Esophagus (tissue), 2 donors: ENCODE data around the gene LSM12. TPM values are rescaled to one million over a fixed set of nuclear protein-coding genes. Genes with fewer than 3 reads are reported as not detected.
A peak's percentile ranks its signal among the peaks of the same experiment; 100 is the strongest.
"Not testable (repeated sequence)": the region's sequence is repeated elsewhere in the genome, so short reads cannot be mapped to it uniquely, and the experiment has no call there.

Experiments
- H3K27ac ChIP-seq, 2 donors: one replicate each; pipeline ENCODE4 v1.5.1; 2013; ENCODE audit warnings: low read depth in 2 of 2, mild to moderate bottlenecking in 2 of 2, inconsistent platforms in 1 of 2, low read length in 1 of 2, moderate library complexity in 1 of 2
- H3K27me3 ChIP-seq, 2 donors: one replicate each; pipeline ENCODE4 v1.6.1; 2013; ENCODE audit warnings: low read length in 2 of 2, control low read depth in 1 of 2, mild to moderate bottlenecking in 1 of 2; ENCODE audit not compliant: insufficient read depth in 2 of 2, control insufficient read depth in 1 of 2
- H3K36me3 ChIP-seq, 2 donors: one replicate each; pipeline ENCODE4 v1.6.1; 2013; ENCODE audit warnings: low read length in 1 of 2; ENCODE audit not compliant: control insufficient read depth in 2 of 2, insufficient read depth in 2 of 2
- H3K4me1 ChIP-seq, 2 donors: one replicate each; pipeline ENCODE4 v1.6.1; 2013; ENCODE audit warnings: low read length in 1 of 2; ENCODE audit not compliant: control insufficient read depth in 2 of 2, insufficient read depth in 2 of 2
- H3K4me3 ChIP-seq, 2 donors: one replicate each; pipeline ENCODE4 v1.5.1; 2013; ENCODE audit warnings: low read length in 2 of 2, mild to moderate bottlenecking in 2 of 2, low read depth in 1 of 2, moderate library complexity in 1 of 2
- H3K9me3 ChIP-seq, 2 donors: one replicate each; pipeline ENCODE4 v1.6.1; 2013; ENCODE audit warnings: mild to moderate bottlenecking in 2 of 2, low read depth in 1 of 2, low read length in 1 of 2, moderate library complexity in 1 of 2; ENCODE audit not compliant: control insufficient read depth in 2 of 2, insufficient read depth in 1 of 2
- WGBS, 2 donors: extraction: QIAGEN DNeasy Blood & Tissue Kit; methylation state at CpG; one replicate each; pipeline ENCODE4 v1.1.7; 2013; 5-methylcytosine and 5-hydroxymethylcytosine counted together
- polyA plus RNA-seq, 2 donors: library from polyadenylated mRNA; stranded (reverse); fragments of 200-250 nt; gene quantifications; one replicate each; pipeline ENCODE4 v1.2.3, GENCODE V29; 2013
- donor health status: healthy with polysubstance abuse.
- donor health status: Bipolar disorder and iron deficiency.

LSM12 gene
- polyA plus RNA-seq, 2 donors = 25.4 to 46.9 TPM

DNA sequence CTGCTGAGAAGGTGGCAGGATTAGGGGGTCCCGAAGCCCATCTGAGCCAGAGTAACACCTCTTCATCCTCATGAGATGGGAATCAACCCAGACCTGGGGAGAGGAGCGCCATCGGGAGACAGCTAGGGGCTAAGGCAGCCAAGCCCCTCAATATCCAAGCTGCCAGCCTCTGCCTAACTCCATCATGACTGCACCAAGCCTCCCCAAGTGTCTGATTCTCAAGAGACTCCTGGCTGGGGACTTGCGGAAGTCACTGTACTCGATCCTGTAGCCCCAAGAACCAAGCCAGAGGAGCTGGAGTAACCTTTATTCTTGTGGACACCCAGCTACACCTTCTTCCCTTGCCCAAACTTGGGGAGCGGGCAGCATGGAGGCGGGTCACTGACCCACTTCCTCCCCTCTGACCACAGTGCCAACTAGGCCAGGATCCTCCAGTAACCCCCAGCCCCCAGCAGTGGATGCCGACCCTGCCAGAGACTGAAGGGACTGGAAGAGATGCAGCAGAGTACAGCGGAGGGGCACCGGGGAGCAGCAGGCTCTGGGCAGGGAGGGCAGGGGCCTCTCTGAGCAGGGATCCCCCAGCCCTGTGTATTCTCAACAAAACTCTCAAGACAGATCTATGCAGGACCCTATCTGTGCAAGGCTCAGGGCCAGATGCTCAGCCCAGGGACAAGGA is 43.7 kb upstream of the LSM12 start:
- Histone ChIP-seq H3K27me3 (no peaks in the 10 kb centered on the region), H3K4me1 (peaks cover 32 to 62% of the 10 kb centered on the region in 2 donors), H3K27ac (peak overlapping the region; percentile 69 to 91), H3K4me3 (peak overlapping the region; percentile 43 to 59), H3K36me3 (peaks cover 4 to 8% of the 10 kb centered on the region in 2 donors), H3K9me3 (no peaks in the 10 kb centered on the region)
- WGBS, 2 donors = 50 to 64% methylated on average over 10 of the region's 10 CpGs

DNA sequence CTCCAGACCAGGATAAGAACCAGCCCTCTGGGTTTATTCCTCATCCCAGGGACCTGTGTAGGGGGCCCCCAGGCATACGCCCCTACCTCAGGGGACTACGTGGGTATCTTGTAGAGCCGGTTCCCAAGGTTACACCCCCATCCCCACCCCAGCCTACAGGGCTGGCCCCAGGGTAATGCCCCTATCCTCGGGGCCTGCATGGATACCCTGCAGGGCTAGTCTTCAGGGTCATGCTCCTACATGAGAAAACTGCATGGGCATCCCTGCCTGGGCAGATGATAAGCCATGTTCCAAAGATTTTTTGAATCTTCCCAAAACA is 42.8 kb upstream of the LSM12 start:
- Histone ChIP-seq H3K27me3 (no peaks in the 10 kb centered on the region), H3K4me3 (peak overlapping the region; percentile 43 to 59), H3K4me1 (peaks cover 28 to 61% of the 10 kb centered on the region in 2 donors), H3K9me3 (no peaks in the 10 kb centered on the region), H3K27ac (peak overlapping the region; percentile 80 to 91), H3K36me3 (peaks cover 5% of the 10 kb centered on the region in 2 donors)
- WGBS, 2 donors = 36 to 47% methylated on average over 4 of the region's 4 CpGs

DNA sequence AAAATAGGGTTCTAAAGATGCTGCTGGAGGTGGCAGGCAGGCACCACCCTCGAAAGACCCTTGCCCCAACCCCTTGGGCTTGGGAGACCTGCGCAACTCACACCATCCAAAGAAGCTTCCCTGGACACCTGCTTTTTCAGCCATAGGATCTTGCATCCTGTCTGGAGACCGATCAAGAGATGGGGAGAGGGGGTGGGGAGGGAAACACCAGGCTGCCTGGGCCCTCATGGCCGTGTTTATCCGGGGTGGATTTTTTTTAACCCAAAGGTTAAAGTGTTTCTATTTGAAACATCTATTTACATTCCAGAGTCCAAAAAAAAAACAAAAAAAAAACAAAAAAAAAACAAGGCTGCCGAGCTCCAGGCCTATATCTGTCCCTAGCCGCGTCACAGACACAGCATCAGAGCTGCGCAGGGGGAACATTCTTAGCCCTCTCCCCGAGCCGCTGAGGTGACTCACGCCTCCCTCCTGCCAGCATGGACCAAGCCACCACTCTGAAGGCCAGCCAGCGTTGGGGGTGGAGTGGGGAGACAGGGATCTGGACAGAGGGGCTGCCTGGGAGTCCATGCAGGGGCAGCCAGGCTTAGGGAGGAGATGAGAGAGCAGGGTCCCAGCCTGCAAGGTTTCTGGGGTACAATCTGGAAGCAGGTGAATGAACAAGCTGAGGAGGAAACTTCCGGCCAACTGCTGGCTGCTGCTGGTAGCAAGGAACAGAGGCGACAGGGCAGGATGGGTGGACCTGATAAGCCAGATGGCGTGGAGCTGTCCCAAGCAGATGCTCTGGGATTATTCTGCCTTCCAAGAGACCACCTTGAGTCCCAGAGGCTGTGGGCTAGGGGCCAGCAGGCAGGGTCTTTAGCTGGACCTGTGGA is 42.2 kb upstream of the LSM12 start:
- Histone ChIP-seq H3K9me3 (no peaks in the 10 kb centered on the region), H3K36me3 (peaks cover 3% of the 10 kb centered on the region in 2 donors), H3K4me1 (peaks cover 23 to 55% of the 10 kb centered on the region in 2 donors), H3K27me3 (no peaks in the 10 kb centered on the region), H3K27ac (peak overlapping the region; percentile 80 to 91), H3K4me3 (peak overlapping the region; percentile 15 to 43)
- 38 to 50% methylated on average over 16 of the region's 16 CpGs for WGBS, 2 donors

DNA sequence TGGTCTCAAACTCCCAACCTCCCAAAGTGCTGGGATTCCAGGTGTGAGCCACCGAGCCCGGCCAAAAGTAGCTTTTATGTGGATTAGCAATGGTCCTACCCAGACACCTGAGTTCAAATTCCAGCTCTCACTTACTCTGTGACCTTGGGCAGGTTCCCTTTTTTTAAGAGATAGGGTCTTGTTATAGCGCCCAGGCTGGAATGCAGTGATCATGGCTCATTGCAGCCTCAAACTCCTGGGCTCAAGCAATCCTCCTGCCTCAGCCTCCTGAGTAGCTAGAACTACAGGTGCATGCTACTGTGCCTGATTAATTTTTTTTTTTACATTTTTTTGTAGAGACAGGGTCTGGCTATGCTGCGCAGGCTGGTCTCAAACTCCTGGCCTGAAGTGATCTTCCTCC is 40.3 kb upstream of the LSM12 start:
- no peaks in the 10 kb centered on the region for H3K27me3 ChIP-seq
- H3K4me3 ChIP-seq = no peak overlapping the region
- WGBS, 2 donors = 92 to 94% methylated on average over 4 of the region's 4 CpGs
- H3K9me3 ChIP-seq = no peaks in the 10 kb centered on the region
- peak overlapping the region in 1 of 2 donors; percentile 46 for H3K27ac ChIP-seq
- H3K4me1 ChIP-seq = peaks cover 19 to 47% of the 10 kb centered on the region in 2 donors
- peaks cover 3% of the 10 kb centered on the region in 2 donors for H3K36me3 ChIP-seq

DNA sequence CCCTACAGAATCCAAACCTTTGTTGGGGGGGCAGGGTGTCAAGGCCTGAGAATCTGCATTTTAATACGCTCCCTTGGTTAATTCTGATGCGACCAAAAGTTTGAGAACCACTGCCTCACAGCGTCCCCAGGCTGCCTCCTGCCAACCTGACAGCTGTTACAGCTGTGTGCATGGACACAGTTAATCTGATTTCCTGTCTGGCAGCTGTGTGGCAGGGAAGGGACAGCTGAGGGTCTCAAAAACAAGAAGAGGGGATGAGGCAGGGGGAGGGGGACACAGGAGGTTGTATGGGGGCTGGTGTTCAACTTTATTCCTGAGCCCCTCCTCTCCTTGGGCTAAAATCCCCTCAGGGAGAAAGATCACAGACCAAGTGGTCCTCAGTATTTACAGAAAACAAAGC is 39.5 kb upstream of the LSM12 start:
- H3K9me3 ChIP-seq = no peaks in the 10 kb centered on the region
- no peak overlapping the region for H3K4me3 ChIP-seq
- H3K36me3 ChIP-seq = peaks cover 3% of the 10 kb centered on the region in 2 donors
- H3K27me3 ChIP-seq = no peaks in the 10 kb centered on the region
- H3K4me1 ChIP-seq = peaks cover 16 to 39% of the 10 kb centered on the region in 2 donors
- 40 to 49% methylated on average over 3 of the region's 3 CpGs for WGBS, 2 donors
- H3K27ac ChIP-seq = no peak overlapping the region

DNA sequence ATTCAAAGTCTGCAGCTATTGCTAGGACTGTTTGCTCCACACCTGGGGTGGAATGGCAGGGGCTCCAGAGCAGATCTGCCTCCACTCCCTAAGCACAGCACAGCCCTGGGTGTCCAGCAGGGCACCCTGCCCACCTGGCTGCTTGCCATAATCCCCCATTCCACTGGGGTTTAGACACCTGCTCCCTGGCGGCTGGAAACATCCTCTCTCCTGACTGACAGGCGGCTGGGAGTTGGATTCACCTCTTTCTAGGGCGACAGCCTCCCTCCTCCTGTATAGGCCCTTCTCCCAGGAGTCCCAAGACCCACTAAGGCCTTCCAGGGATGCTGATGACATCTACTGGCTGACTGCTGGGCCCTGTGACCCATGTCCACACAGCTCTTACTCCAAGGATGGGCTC is 39.0 kb upstream of the LSM12 start:
- H3K36me3 ChIP-seq = peaks cover 3% of the 10 kb centered on the region in 2 donors
- no peak overlapping the region for H3K27ac ChIP-seq
- 77 to 84% methylated on average over 3 of the region's 3 CpGs for WGBS, 2 donors
- no peaks in the 10 kb centered on the region for H3K27me3 ChIP-seq
- H3K4me3 ChIP-seq = no peak overlapping the region
- H3K9me3 ChIP-seq = no peaks in the 10 kb centered on the region
- peaks cover 15 to 35% of the 10 kb centered on the region in 2 donors for H3K4me1 ChIP-seq

DNA sequence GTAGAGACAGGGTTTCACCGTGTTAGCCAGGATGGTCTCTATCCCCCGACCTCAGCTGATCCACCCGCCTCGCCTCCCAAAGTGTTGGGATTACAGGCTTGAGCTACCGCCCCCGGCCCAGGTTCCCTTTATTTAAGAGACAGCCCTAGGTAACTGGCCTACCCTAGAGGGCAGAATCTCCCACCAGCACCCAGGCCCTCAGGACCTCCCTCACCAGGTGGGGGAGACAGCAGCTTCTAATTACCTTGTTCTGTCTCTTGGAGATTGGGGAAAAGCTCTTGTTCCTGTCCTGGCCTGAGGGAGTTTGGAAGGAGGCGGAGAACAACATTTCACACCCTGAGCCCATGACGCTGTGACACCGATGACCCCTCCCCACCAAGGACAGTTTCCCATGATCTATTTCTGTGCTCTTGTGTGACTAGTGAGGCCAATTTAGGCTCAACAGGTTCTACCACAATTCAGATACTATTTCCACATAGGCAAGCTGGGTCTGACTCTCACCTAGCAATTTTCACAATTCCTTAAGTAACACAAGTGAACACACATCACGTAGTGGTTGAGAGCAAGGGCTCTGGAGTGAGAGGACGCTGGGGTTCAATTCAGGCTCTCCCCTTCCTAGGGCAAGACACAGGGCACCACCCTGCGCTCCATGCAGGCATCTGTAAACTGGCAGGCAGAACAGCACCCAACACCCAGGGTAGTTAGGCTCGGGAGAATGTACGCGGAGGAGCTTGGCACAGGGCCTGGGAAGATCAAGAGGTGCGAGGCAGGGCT is 36.6 kb upstream of the LSM12 start:
- peak overlapping the region; percentile 89 to 93 for H3K27ac ChIP-seq
- WGBS, 2 donors = 65 to 68% methylated on average over 16 of the region's 16 CpGs
- no peaks in the 10 kb centered on the region for H3K27me3 ChIP-seq
- H3K9me3 ChIP-seq = no peaks in the 10 kb centered on the region
- peaks cover 6 to 20% of the 10 kb centered on the region in 2 donors for H3K4me1 ChIP-seq
- peaks cover 3 to 6% of the 10 kb centered on the region in 2 donors for H3K36me3 ChIP-seq
- H3K4me3 ChIP-seq = no peak overlapping the region

DNA sequence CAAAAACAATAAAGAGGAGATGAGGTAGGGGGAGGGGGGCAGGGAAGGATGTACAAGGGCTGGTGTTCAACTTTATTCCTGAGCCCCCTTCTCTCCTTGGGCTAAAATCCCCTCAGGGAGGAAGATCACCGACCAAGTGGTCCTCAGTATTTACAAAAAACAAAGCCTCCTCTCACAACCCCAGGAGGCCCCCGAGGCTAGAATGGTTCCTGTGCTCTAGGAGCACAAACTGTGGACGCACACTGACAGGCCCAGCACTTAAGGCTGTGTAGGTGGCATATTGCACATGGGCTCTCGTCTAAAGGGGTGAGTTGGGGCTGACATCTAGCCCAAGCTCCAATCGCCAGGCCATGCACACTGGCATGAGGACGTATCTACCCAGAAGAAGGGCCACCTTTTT is 35.4 kb upstream of the LSM12 start:
- H3K27me3 ChIP-seq, H3K36me3 ChIP-seq, H3K4me3 ChIP-seq, H3K9me3 ChIP-seq: not testable (repeated sequence)
- H3K27ac ChIP-seq = peak overlapping the region in 1 of 2 donors; percentile 33
- H3K4me1 ChIP-seq = peaks cover 11 to 27% of the 10 kb centered on the region in 2 donors
- 81 to 82% methylated on average over 6 of the region's 6 CpGs for WGBS, 2 donors

DNA sequence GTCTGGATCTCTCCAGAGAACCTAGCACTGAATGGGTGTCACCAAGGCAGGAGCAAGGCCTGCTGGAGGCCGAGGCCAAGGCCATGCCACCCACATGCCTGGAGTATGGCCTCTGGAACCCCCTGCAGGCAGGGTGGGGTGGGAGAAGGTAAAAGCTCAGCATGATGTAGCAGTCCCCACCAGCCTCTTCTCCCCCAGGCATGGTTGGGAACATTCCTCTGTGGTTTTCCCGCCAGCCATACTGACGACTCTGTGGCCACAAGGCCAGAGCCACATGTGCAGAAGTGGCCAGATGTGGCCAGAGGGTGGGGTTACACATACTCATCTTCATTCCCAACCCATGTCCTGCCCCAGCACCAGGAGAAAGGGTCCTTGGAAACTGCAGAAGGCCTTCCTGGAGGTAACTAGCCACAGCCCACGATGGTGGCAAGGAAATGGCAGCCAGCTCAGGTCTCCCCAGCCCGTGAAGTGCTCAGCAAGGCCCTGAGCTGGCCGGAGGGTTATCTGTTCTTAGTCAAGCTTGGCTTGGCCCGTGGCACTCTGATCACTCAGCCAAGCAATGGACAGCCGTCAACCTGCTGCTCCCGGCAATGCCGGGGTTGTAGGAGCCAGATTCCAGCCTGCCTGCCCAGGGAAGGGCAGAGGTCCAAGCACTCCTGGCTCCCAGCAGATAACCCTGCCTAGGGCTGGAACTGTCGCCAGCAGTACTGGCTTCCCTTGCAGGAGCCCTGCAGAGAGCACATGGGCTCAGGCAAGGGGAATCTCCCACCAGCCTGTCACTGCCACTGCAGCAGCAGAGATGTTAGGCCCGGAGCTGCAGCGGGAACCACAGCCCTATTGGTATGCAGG is 30.9 kb upstream of the LSM12 start:
- Histone ChIP-seq H3K27me3 (no peaks in the 10 kb centered on the region), H3K4me1 (peaks cover 14 to 22% of the 10 kb centered on the region in 2 donors), H3K9me3 (no peaks in the 10 kb centered on the region), H3K4me3 (no peak overlapping the region), H3K36me3 (peaks cover 0 to 17% of the 10 kb centered on the region in 2 donors), H3K27ac (peak overlapping the region; percentile 74 to 79)
- WGBS, 2 donors = 45 to 50% methylated on average over 13 of the region's 13 CpGs
